GM19468 (cell line): ENCODE data around the gene FAM209A.
"Not testable (repeated sequence)": the region's sequence is repeated elsewhere in the genome, so short reads cannot be mapped to it uniquely, and the experiment has no call there.

Source experiments
- ATAC-seq: cut with Tn5 transposase; IDR thresholded peaks from one replicate; pipeline ENCODE4 v1.9.1; 2021; ENCODE audit warnings: mild to moderate bottlenecking, moderate library complexity, moderate number of reproducible peaks; ENCODE audit not compliant: unreplicated experiment; ENCODE audit errors: extremely low read depth

The FAM209A gene, protein sequence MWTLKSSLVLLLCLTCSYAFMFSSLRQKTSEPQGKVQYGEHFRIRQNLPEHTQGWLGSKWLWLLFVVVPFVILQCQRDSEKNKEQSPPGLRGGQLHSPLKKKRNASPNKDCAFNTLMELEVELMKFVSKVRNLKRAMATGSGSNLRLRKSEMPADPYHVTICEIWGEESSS

DNA sequence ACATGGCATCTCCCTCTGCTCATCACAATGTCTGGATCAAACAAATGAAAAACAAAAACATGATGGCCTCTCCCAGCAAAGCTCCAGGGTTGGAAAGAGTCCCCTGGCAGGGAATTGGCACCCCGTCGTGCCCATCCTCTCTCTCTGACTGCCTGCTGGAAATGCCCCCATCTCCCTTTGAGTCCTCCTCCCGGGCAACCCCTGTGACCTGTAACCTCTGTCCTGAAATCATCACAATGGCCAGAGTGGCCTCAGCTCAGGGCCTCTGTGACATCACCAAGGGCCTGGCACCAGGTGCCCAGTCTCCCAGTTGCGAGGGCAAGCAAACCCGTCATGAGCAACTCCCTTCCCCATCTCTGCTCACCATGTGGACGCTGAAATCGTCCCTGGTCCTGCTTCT is at the start of gene FAM209A:
Gene FAM209A, plus strand, starts transcription at position 301 of the 400 bp plus-strand sequence. Its CDS starts 65 bp downstream, at position 366.
- not testable (repeated sequence) for ATAC-seq

DNA sequence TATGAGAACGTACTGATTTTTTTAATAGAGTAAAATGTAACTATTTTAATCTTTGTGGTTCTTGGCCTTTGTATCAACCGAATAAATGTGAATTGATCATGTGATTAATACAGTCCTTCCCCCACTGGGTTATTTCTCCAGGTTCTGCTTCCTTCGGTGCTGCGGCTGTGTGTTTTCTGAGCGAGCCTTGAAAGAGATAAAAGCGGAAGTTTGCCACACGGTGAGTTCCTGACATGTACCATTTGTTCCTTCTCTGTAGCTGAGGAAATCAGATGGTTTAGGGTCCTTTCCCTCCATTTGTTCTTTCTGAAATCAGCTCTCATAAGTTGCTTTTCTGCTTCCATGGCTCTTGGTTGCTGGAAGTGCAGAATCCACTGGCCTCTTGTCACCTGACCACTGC is 40.6 kb upstream of the FAM209A start:
- ATAC-seq, result no peak

DNA sequence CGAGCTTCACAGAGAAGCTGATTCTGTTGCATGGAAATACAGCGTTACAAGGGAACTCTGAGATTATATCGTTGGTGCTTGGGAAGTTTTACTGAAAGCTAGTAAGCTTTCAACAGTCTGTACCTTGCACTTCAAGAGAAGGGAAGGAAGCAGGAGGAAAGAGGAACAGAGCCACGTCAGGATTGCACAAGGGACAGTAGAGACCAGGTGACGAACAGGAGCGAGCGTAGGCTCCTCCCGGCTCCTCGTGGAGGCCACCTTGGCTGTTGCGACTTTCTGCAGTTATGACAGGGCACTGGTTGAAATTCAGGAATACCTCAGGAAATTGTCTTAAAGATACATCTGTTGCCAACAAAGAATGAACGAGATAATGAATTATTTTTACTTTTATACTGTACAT is 37.3 kb upstream of the FAM209A start:
- ATAC-seq, result no peak

DNA sequence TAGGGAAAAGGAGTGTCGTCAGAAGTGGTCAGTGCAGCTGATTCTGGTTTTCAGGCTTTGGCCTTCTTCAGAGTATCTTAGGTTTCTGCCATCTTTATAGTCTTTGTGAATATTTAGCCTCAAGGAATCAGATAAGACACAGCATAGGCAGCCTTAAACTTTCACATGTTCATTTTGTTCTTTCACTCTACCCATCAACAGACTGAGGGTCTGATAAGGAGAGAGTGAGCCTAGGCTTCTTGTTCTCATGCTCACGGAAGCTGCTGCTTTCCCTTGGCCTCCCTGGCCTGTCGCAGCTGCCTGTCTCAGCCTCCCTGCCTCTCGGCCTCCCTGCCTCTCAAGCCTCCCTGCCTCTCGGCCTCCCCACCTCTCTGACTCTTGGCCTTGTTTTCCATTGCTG is 36.0 kb upstream of the FAM209A start:
- no peak for ATAC-seq

DNA sequence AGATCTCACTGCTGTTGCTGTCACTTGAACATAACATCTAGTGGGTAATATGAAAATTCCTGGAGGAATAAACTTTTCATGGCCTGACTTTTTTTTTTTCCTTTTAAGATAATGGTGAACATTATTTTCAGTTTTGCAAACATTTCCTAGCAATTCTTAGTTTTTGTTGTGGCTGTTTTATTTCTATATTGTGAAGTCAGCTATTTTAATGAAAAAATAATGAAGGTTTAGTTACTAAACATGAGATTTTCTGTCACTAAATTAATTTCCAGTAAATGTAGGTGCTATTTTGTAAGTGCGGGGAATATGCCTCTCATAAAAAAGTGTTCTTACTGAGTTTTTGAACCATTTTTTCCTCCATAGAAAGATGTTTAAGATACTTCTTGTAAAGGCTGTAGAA is 23.4 kb upstream of the FAM209A start:
- no peak for ATAC-seq

DNA sequence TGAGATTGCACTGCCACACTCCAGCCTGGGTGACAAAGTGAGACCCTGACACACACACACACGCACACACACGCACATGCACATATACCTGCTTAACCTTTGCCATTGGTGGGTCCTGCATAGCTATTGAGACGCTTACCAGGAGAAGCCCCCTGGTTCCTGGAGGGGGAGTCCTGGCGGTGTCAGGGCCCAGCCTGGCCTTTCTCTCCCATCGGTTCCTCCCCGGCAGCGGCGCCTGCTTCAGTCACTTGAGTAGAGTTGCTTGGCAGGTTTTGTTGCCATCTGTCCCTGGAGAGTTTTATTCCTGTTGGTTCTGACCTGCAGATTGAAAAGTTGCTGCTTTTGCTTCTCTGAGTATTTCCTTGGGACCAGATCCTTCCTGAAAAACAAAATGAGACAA is 20.6 kb upstream of the FAM209A start:
- ATAC-seq, result no peak

DNA sequence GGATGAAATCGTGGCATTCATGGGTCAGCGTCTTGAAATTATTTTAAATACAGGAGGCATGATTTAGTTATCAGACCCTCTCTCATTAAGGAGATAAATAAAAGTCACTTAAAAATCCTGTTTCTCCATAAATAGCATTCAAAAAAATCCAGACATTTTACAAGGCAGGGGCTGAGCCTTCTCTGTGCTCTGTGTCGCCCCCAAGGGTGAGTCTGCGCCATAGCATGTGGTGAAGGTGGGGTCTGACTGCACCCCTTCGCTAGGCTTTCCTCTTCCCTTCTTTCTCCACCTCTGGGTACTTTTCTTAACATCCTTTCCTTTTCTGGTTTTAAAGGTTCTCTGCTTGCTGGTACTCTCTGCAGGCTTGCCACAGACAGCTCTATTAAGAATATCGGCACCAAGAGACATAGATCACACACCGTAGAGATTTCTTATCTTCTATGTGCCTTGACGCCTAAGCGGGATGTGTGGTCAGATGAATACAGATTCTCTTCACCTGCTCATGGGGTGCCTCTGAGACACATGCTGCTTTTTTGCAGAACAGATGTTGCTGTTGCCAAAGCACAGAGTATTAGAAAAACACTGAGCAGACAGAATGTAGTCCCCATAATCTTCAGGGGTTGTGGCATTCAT is 20.1 kb upstream of the FAM209A start:
- no peak for ATAC-seq

DNA sequence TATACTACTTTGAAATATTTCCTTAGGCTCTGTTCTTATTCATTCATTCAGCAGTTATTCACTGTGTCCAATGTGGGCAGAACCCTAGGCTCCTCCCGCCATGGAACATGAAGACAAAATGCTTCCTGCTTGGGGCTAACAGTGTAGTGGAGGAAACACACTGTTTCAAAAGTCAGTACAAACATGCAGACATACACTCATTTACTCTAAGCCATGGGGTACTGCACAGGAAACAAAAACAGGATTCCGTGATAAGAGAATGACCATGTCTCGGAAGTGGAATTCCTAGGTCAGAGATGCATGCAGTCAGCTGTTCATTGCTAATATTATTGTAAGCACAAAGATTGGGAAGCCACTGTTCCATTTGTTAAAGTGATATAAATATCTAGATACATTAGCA is 18.4 kb upstream of the FAM209A start:
- no peak for ATAC-seq

DNA sequence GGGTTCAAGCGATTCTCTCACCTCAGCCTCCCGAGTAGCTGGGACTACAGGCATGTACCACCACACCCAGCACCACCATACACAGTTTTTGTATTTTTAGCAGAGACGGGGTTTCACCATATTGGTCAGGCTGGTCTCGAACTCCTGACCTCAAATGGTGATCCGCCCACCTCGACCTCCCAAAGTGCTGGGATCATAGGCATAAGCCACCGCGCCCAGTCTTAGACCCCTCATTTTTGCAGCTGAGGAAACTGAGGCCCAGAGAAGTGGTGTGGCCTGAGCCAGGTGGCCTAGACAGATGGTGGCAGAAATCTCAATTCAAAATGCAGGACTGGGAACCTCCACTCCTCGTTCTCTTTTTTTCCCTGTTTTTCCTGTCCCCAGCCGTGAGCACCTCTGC is 12.6 kb upstream of the FAM209A start:
- no peak for ATAC-seq

DNA sequence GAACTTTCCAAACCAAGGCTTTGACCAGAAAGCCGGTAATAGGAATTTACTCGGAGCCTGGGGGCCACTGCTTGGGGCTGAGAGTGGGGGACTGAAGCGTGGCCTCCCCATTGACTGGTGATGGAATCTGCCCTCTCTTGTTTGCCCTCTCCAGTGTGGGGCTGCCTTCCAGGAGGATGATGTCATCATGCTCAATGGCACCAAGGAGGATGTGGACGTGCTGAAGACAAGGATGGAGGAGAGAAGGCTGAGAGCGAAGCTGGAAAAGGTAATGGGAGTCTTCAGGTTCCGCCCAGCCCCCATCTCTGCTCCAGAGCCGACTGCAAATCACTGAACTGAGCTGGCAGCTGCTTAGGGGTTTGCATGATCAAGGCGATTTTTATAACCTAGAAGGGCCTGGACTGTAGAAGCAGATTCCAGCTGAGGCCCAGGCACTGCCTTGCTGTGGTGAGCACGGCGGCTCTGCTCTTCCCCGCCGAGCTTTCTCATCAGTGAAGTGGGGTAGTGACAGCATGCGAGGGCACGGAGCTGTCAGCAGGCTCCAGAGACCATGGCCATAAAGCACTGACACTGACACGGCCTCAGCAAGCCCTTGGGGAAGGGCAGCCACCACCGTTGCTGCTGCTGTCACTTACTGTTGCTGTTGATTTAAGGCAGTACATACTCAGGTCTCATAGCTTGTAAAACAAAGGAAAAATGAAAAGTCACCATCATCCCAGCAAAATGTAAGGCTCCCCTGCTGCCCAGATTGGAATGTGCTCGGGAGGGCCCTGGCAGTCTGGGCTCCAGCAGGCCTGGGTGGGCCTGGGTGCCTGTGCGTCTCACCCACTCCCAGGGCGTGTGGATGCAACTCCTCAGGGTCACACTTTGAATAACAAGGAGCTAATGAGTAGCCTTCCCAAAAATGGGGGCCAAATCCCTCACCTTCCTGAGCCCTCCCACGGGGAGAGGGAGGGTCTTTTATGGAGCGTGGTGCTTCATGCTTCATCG is 11.1 kb upstream of the FAM209A start:
- ATAC-seq, result no peak

DNA sequence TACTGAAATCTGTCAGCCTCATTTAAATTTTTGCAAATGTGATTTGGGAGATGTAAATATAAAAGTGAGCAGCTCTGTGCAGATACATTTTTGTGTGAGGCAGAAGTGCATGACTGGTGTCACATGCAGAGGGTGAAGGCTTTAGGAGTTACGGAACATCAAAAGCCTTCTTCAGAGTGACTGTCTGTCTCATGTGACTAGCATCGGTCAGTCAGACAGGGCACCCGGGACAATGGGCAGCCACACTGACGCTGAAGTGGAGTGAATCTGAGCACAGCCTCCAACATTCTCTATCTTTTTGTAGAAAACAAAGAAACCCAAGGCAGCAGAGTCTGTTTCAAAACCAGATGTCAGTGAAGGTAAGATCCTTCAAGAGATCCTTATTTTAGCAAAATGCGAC is 7.9 kb upstream of the FAM209A start:
- no peak for ATAC-seq

DNA sequence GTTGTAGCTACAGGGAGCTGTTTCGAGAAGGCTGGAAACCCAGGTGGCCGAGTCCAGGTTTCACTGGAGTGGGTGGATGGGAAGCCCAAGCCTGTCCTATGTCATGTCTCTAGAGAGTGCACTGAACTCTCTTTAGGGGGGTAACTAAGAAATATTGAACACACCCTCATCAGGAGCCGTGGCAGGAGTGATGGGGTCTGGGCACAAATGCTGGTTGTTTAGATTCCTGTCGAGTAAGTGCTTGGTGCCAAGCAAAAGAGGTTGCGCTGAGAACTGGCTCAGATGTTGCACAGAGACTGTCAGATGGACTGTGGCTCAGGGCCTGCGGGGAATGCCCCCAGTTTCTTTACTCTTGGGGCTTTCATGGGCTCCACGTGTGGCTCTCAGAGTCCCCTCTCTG is 7.3 kb upstream of the FAM209A start:
- ATAC-seq, result no peak

DNA sequence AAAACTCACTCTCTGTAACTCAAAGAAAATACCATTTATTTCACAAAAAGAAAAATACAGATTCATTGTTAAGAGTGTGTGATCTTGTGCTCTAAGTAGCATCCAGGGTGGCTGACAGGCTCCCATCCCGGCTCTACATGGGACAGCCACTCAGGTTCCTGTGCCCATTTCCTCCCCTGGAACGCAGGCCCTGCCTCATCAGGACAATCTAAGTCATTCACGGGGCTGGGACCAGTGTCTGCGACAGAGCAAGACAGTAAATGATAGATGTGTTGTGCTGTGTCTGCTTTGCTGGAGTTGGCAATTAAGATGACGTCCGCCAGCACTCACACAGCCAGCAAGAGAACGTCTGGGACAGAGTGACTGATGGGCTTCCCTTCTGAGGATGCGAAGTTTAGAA is 6.9 kb upstream of the FAM209A start:
- ATAC-seq, result no peak

DNA sequence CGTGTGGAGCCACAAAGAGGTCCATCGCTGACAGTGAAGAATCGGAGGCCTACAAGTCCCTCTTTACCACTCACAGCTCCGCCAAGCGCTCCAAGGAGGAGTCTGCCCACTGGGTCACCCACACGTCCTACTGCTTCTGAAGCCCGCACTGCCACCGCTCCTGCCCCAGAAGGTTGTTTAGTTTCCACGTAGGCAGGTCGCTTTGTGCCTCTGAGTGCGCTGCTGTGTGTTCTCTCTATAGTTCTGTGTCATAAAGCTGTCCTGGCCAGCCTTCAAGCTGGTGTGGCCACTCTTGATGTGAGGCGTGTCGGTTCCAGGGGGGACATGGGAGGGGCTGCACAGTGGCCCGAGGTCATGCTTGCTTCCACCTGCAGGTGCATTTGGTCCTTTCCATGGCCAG is 6.4 kb upstream of the FAM209A start:
- no peak for ATAC-seq

DNA sequence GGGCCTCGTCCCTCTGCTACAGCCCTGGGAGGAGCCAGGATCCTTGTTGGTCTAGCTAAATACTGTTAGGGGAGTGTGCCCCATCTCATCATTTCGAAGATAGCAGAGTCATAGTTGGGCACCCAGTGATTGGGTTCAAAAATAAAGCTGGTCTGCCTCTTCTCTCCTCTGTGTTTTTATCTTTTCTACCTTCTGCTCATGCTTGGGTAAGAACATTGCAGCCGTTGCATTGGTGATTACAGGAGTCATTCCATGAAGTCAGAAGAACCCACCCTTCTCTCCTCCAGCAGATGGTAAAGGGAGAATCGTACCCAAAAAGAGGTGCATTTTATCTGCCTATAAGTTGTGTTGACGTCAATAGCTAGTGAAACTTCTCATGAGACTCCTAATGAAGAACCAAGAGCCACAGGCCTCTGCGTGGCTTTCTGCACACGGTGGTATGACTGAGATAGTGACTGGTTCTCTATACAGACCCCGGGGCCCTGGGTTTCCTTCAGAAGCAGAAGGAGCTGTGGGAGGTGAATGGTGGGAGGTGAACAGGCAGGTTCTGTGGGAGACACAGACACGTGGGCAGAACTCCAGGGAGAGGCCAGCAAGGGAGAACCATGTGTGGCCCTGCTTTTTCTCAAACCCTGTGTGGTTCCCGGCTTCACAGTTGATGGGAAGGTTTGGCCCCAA is 5.7 kb upstream of the FAM209A start:
- ATAC-seq, result no peak

DNA sequence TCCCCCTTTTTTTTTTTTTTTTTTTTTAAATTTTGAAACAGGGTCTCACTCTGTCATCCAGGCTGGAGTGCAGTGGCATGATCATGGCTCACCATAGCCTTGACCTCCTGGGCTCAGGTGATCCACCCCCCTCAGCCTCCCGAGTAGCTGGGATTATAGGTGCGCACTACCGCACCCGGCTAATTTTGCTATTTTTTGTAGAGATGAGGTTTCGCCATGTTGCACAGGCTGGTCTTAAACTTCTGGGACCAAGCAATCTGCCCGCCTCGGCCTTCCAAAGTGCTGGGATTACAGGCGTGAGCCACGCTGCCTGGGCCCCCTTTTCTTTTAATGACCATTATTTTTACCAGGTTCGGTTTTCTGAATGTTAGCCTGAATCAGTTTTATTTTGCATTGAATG is 5.0 kb upstream of the FAM209A start:
- ATAC-seq, result no peak

DNA sequence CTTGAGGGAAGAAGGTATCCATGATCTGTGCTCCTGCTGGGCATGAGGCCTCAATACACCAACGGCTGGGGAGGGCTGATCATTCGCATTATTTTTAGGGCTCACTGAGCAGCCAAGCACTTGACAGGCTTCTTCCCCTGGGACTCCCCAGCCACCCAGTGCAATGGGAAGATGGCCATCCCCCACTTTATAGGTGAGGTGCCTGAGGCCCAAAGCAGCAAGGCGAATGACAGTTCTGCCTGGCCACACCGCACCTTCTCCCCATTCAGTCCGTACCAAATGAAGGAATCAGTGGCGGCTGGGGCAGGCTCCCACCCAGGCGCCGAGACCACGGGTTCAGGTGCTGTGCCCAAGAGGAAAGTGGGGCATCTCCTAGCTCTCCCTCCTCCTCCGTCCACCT is 4.4 kb upstream of the FAM209A start:
- ATAC-seq, result no peak

DNA sequence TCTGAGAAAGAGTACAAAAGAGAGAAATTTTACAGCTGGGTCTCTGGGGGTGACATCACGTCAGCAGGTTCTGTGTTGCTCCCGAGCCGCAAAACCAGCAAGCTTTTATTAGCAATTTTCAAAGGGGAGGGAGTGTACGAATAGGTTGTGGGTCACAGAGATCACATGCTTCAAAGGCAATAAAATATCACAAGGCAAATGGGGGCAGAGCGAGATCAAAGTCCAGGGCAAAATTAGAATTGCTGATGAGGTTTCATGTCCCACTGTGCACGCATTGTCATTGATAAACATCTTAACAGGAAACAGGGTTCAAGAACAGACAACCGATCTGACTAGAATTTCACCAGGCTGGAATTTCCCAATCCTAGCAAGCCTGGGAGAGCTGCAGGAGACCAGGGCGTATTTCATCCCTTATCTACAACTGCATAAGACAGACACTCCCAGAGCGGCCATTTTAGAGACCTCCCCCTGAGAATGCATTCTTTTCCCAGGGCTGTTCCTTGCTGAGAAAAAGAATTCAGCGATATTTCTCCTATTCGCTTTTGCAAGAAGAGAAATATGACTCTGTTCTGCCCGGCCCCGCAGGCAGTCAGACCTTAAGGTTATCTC is 3.7 kb upstream of the FAM209A start:
- ATAC-seq, result not testable (repeated sequence)

DNA sequence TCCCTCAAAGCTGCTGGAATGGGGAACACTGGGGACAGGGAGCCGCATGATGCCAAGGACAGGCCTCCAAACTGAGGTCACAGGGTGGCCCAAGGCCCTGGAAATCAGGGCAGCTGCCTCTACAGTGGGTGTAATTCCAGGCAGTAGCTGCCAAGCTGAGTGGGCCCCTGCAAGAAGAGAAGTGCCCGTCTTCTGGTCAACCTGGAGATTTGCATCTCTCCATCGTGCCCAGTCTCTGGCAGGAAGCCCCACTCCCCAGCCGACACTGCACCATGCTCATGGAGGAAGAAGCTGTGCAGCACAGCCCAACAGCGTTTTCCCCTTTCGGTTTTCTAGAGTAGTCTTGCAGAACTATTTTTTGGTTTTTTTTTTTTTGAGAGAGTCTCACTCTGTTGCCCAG is 2.2 kb upstream of the FAM209A start:
- no peak for ATAC-seq

DNA sequence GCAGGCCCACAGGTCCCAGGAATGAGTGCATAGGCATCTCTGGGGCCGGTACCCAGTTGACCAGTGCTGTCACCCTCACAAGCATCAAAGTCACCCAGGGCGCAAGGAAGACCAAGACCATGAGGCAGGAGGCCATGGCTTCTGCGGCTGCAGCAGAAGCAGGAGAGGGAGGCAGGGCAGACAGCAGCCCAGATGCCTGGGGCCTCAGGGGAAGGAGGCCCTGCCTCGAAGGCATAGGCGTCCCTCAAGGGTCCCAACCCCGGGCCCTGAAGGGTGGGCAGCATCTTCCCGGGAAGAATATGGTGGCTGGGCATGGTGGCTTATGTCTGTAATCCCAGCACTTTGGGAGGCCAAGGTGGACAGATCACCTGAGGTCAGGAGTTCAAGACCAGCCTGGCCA is 3.0 kb downstream of the FAM209A start:
- no peak for ATAC-seq
